H1 (cell line): Measurements from ENCODE around the gene MUS81. TPM values are rescaled to one million over a fixed set of nuclear protein-coding genes. Genes with fewer than 3 reads are reported as not detected.

Experiments
- CTCF ChIA-PET: fragments of 300-600 bp; sonication (Branson Sonifier 250); formaldehyde crosslinking; loops from one replicate; lab custom pipeline; 2021; ENCODE audit not compliant: partially characterized antibody; lab: Charles Lee
- POLR2A ChIA-PET: fragments of 300-600 bp; sonication (Branson Sonifier 250); formaldehyde crosslinking; loops from one replicate; lab custom pipeline; 2021; ENCODE audit warnings: inconsistent platforms; ENCODE audit not compliant: partially characterized antibody; lab: Charles Lee
- DNase-seq, 2 experiments: peaks; one replicate each; pipeline versions ENCODE4 v3.0.0 to v3.0.0-alpha.2; 2010 to 2022; ENCODE audit warnings: low spot score in 2 of 2, low read depth in 1 of 2, mixed read lengths in 1 of 2
- FAIRE-seq: peaks from 2 replicates; lab custom pipeline; 2011; peaks lifted over from hg19 to GRCh38; lab: Jason Lieb, UNC
- H2AFZ ChIP-seq: 2 replicates; pipeline ENCODE4 v1.8.1; 2012; ENCODE audit warnings: low read length, inconsistent platforms
- H2AK5ac ChIP-seq: 2 replicates; pipeline ENCODE4 v1.6.1; 2013; ENCODE audit warnings: low read depth, low read length
- H2BK120ac ChIP-seq: replicated peaks from 2 replicates; pipeline ENCODE3; 2013; ENCODE audit warnings: low read depth, low read length, inconsistent platforms
- H2BK12ac ChIP-seq: 2 replicates; pipeline ENCODE4 v1.6.1; 2013; ENCODE audit warnings: low read depth, low read length
- H2BK15ac ChIP-seq: 2 replicates; pipeline ENCODE4 v1.6.1; 2013; ENCODE audit warnings: low read length
- H2BK20ac ChIP-seq: 2 replicates; pipeline ENCODE4 v1.6.1; 2013; ENCODE audit warnings: low read length
- H2BK5ac ChIP-seq: 2 replicates; pipeline ENCODE4 v1.6.1; 2013; ENCODE audit warnings: low read depth, low read length
- H3K14ac ChIP-seq: 2 replicates; pipeline ENCODE4 v1.6.1; 2013; ENCODE audit warnings: inconsistent platforms; ENCODE audit not compliant: insufficient read length
- H3K18ac ChIP-seq: 2 replicates; pipeline ENCODE4 v1.6.1; 2013; ENCODE audit warnings: low read length; ENCODE audit errors: extremely low read depth
- H3K23ac ChIP-seq: 2 replicates; pipeline ENCODE4 v1.6.1; 2013; ENCODE audit warnings: inconsistent platforms; ENCODE audit not compliant: insufficient read length
- H3K23me2 ChIP-seq: 2 replicates; pipeline ENCODE4 v1.6.1; 2013; ENCODE audit warnings: low read depth, low read length
- H3K27ac ChIP-seq: 2 replicates; pipeline ENCODE4 v1.6.1; 2011; ENCODE audit warnings: low read depth, low read length, inconsistent platforms
- H3K27me3 ChIP-seq, 4 experiments: replicated peaks in 1 of 4; 1 replicate in 1 of 4; 2 replicates in 3 of 4; pipeline versions ENCODE4 v1.6.1 to v1.8.1; 2011 to 2013; ENCODE audit warnings: low read length in 3 of 4, mild to moderate bottlenecking in 3 of 4, inconsistent platforms in 2 of 4, mixed read lengths in 2 of 4, moderate library complexity in 1 of 4; ENCODE audit not compliant: control insufficient read depth in 3 of 4, insufficient read depth in 3 of 4; ENCODE audit errors: extremely low read depth in 1 of 4
- H3K36me3 ChIP-seq, 4 experiments: 2 replicates each; pipeline versions ENCODE4 v1.6.1 to v1.8.1; 2011 to 2013; ENCODE audit warnings: mild to moderate bottlenecking in 4 of 4, low read length in 3 of 4, moderate library complexity in 2 of 4, control low read depth in 1 of 4, inconsistent platforms in 1 of 4; ENCODE audit not compliant: insufficient read depth in 4 of 4, control insufficient read depth in 2 of 4
- H3K4ac ChIP-seq: replicated peaks from 2 replicates; pipeline ENCODE3; 2013; ENCODE audit warnings: low read length, low read depth, mixed read lengths, inconsistent platforms; ENCODE audit not compliant: insufficient read length
- H3K4me1 ChIP-seq, 4 experiments: replicated peaks in 1 of 4; 1 replicate in 1 of 4; 2 replicates in 3 of 4; pipeline versions ENCODE4 v1.6.1 to v1.8.1; 2011 to 2013; ENCODE audit warnings: low read length in 3 of 4, inconsistent platforms in 2 of 4, mixed read lengths in 1 of 4; ENCODE audit not compliant: insufficient read depth in 4 of 4, control insufficient read depth in 3 of 4
- H3K4me2 ChIP-seq, 2 experiments: 2 replicates each; pipeline versions ENCODE4 v1.6.1 to v1.8.1; 2011 to 2013; ENCODE audit warnings: low read depth in 2 of 2, low read length in 2 of 2, control low read depth in 1 of 2, inconsistent platforms in 1 of 2, mild to moderate bottlenecking in 1 of 2; ENCODE audit not compliant: insufficient read depth in 1 of 2
- H3K4me3 ChIP-seq, 4 experiments: fragments of 200-600, 300-600 bp in 1 of 4; sonication (generic), shearing (Covaris generic), sonication (Bioruptor Twin) in 1 of 4; 2 replicates each; pipeline versions ENCODE4 v1.5.1 to v1.8.1; 2011 to 2016; ENCODE audit warnings: low read length in 4 of 4, low read depth in 3 of 4, control low read depth in 2 of 4, inconsistent platforms in 2 of 4, mild to moderate bottlenecking in 2 of 4, mixed read lengths in 1 of 4, moderate library complexity in 1 of 4; ENCODE audit not compliant: insufficient read depth in 2 of 4; ENCODE audit errors: extremely low read depth in 1 of 4
- H3K56ac ChIP-seq: replicated peaks from 2 replicates; pipeline ENCODE3; 2013; ENCODE audit warnings: low read depth, mild to moderate bottlenecking, mixed read lengths, low read length, inconsistent platforms; ENCODE audit not compliant: insufficient read length
- H3K79me1 ChIP-seq: 2 replicates; pipeline ENCODE4 v1.6.1; 2013; ENCODE audit warnings: low read depth, low read length, control low read depth
- H3K79me2 ChIP-seq, 2 experiments: 2 replicates each; pipeline versions ENCODE4 v1.6.1 to v1.8.1; 2012 to 2013; ENCODE audit warnings: low read length in 2 of 2, mild to moderate bottlenecking in 2 of 2, inconsistent platforms in 1 of 2; ENCODE audit not compliant: insufficient read depth in 2 of 2, control insufficient read depth in 1 of 2
- H3K9ac ChIP-seq, 4 experiments: replicated peaks in 1 of 4; 1 replicate in 1 of 4; 2 replicates in 3 of 4; pipeline versions ENCODE4 v1.6.1 to v1.8.1; 2011 to 2013; ENCODE audit warnings: low read depth in 3 of 4, low read length in 3 of 4, control low read depth in 2 of 4, mild to moderate bottlenecking in 2 of 4, moderate library complexity in 2 of 4, inconsistent platforms in 1 of 4; ENCODE audit errors: extremely low read depth in 1 of 4
- H3K9me3 ChIP-seq, 2 experiments: 2 replicates each; pipeline versions ENCODE4 v1.6.1 to v1.8.1; 2012 to 2013; ENCODE audit warnings: mild to moderate bottlenecking in 2 of 2, moderate library complexity in 2 of 2, control low read depth in 1 of 2, inconsistent platforms in 1 of 2, low read depth in 1 of 2, low read length in 1 of 2, mixed read lengths in 1 of 2; ENCODE audit not compliant: insufficient read depth in 2 of 2
- H4K20me1 ChIP-seq, 2 experiments: replicated peaks in 1 of 2; 2 replicates each; pipeline versions ENCODE3 to v1.8.1; 2011 to 2013; ENCODE audit warnings: inconsistent platforms in 2 of 2, low read length in 2 of 2, mild to moderate bottlenecking in 1 of 2; ENCODE audit not compliant: insufficient read depth in 2 of 2, control insufficient read depth in 1 of 2
- H4K5ac ChIP-seq: 2 replicates; pipeline ENCODE4 v1.6.1; 2013; ENCODE audit warnings: low read length, low read depth, mixed read lengths, inconsistent platforms; ENCODE audit not compliant: insufficient read length
- H4K8ac ChIP-seq: 2 replicates; pipeline ENCODE4 v1.8.0; 2013; ENCODE audit warnings: mild to moderate bottlenecking, moderate library complexity, low read length, inconsistent platforms; ENCODE audit not compliant: insufficient read depth; ENCODE audit errors: extremely low read depth
- H4K91ac ChIP-seq: replicated peaks from 2 replicates; pipeline ENCODE3; 2013; ENCODE audit warnings: low read length, mixed read lengths, inconsistent platforms; ENCODE audit not compliant: insufficient read length
- ATF2 ChIP-seq: IDR thresholded peaks from 2 replicates; pipeline ENCODE4 v1.6.1; 2012; ENCODE audit warnings: low read length, inconsistent platforms
- KDM4A ChIP-seq: IDR thresholded peaks from one replicate; pipeline ENCODE4 v1.7.1; 2012; ENCODE audit warnings: low read depth, mild to moderate bottlenecking, moderate library complexity, low read length, inconsistent platforms; ENCODE audit not compliant: severe bottlenecking
- POLR2AphosphoS5 ChIP-seq: IDR thresholded peaks from 2 replicates; pipeline ENCODE4 v1.6.1; 2011; ENCODE audit warnings: low read depth, low read length
- WGBS, 2 experiments: shearing (Covaris generic) in 1 of 2; methylation state at CpG; one replicate each; pipeline versions ENCODE4 v1.1.6 to v1.1.7; 2013 to 2015; ENCODE audit warnings: low lambda C conversion rate in 2 of 2, mixed read lengths in 2 of 2, inconsistent platforms in 1 of 2, low coverage in 1 of 2, missing lambda C conversion rate in 1 of 2; ENCODE audit not compliant: insufficient replicate concordance in 2 of 2, insufficient coverage in 1 of 2, insufficient read length in 1 of 2; ENCODE audit errors: extremely low coverage in 1 of 2, missing lambda C conversion rate in 1 of 2; 5-methylcytosine and 5-hydroxymethylcytosine counted together
- polyA plus RNA-seq, 7 experiments: library from polyadenylated mRNA; depleted of rRNA in 3 of 7; stranded (reverse) in 5 of 7; unstranded in 2 of 7; fragments of >200 nt in 5 of 7; fragments of 200-250 nt in 2 of 7; gene quantifications; 1 replicate in 5 of 7; 2 replicates in 1 of 7; 4 replicates in 1 of 7; pipeline versions ENCODE4 v1.2.1 to v1.2.3, GENCODE V29; 2011 to 2013; ENCODE audit warnings: missing spikeins in 2 of 7, mixed read lengths in 2 of 7
- total RNA-seq: library from RNA; stranded (reverse); fragmentation: NEBNext Ultra II Directional; extraction: Animal tissue kit (Norgen Biotek cat#: 25700); gene quantifications from 2 replicates; pipeline ENCODE4 v1.2.1, GENCODE V29; 2021

MUS81 gene
- total and polyA plus RNA-seq, 2 of the 8 experiments (the other 6 are each of a cell fraction or from before 2014, with no cell fraction given) = 30.2 to 31.5 TPM

- Histone ChIP-seq H3K23ac (no peak overlapping the region), H4K8ac (peak overlapping the region; percentile 0; the same call in 1 of the 2 replicates), H3K27me3 (no peaks in the 10 kb centered on the region), H2BK120ac (no peak overlapping the region), H2AFZ (no peak overlapping the region), H3K18ac (no peak overlapping the region), H3K36me3 (peaks cover 17 to 34% (median 31%) of the 10 kb centered on the region in 4 experiments), H4K20me1 (peaks cover 29 to 30% of the 10 kb centered on the region in 2 experiments), H3K4me1 (peaks cover 0 to 10% (median under 1%) of the 10 kb centered on the region in 4 experiments; a peak in 5 of 7 replicates), H2BK12ac (no peak overlapping the region), H3K79me2 (peaks cover 15 to 36% of the 10 kb centered on the region in 2 experiments), H3K79me1 (peaks cover 20% of the 10 kb centered on the region), H3K23me2 (peaks cover 3% of the 10 kb centered on the region; the same call in 1 of the 2 replicates), H3K56ac (no peak overlapping the region), H3K27ac (no peak overlapping the region), H2AK5ac (no peak overlapping the region), H3K9me3 (peaks cover 7 to 10% of the 10 kb centered on the region in 2 experiments; a peak in 2 of 4 replicates), H2BK15ac (no peak overlapping the region), H2BK20ac (no peak overlapping the region), H3K9ac (no peak overlapping the region), H3K4me3 (no peak overlapping the region), H3K14ac (no peak overlapping the region), H3K4ac (no peak overlapping the region), H4K5ac (no peak overlapping the region), H2BK5ac (no peak overlapping the region), H4K91ac (no peak overlapping the region), H3K4me2 (no peak overlapping the region)
- DNase-seq (no peak), FAIRE-seq (no peak)
- 94% methylated on average over 4 of the region's 4 CpGs; no CpG with 5 or more reads in 1 of the 2 experiments for WGBS, 2 experiments
- ChIA-PET CTCF (interaction anchor here (1.3 to 15.2 kb wide), 6 partner anchors 8 to 134 kb away, joined by 4 to 283 read pairs (median 60); partner anchors contain the start of genes AP5B1, CCDC85B, CFL1 and CTSW), POLR2A (interaction anchor here (1.1 to 38.3 kb wide), 11 partner anchors 16 to 230 kb away, joined by 3 to 1071 read pairs (median 6); partner anchors contain the start of genes CCDC85B, CFL1, CTSW and EFEMP2)
- TF ChIP-seq KDM4A (no peak), POLR2AphosphoS5 (peak; percentile 39; the same call in 1 of the 2 replicates), ATF2 (0 out of 2 replicates have a peak, but pooled peaks have one; percentile 20)
These were observed 6.1 kb upstream of the MUS81 start for GRCh38 chr11:65854161-65854592.
